SK-N-SH treated with all-trans-retinoic acid at 6 μM for 48 hours (cell line): ENCODE measurements around the gene DNAH11.

Experiments used
- ATAC-seq: fragments of 200-7000 bp; cut with Tn5 transposase; 3 replicates; pipeline ENCODE4 v1.9.1; 2020; ENCODE audit warnings: mild to moderate bottlenecking, moderate library complexity
- ARNTL ChIP-seq: fragments of 450-650 bp; formaldehyde crosslinking; IDR thresholded peaks from 2 replicates; pipeline ENCODE4 v1.5.0; 2020; ENCODE audit warnings: low read depth, mild to moderate bottlenecking, moderate library complexity, borderline replicate concordance
- BACH2 ChIP-seq: fragments of 250-450 bp; sonication (Bioruptor Pico); IDR thresholded peaks from 2 replicates; pipeline ENCODE4 v1.9.0; 2021; ENCODE audit warnings: mild to moderate bottlenecking, borderline replicate concordance
- CSDC2 ChIP-seq: fragments of 250-450 bp; sonication (Bioruptor Pico); IDR thresholded peaks from 2 replicates; pipeline ENCODE4 v1.5.0; 2020; ENCODE audit warnings: mild to moderate bottlenecking, moderate library complexity
- CSRNP3 ChIP-seq: fragments of 250-450 bp; sonication (Bioruptor Pico); IDR thresholded peaks from 2 replicates; pipeline ENCODE4 v1.5.1; 2021; ENCODE audit warnings: mild to moderate bottlenecking, moderate library complexity
- GLIS3 ChIP-seq: fragments of 250-450 bp; sonication (Bioruptor Pico); IDR thresholded peaks from 2 replicates; pipeline ENCODE4 v1.5.0; 2020; ENCODE audit warnings: mild to moderate bottlenecking, moderate library complexity
- ISL1 ChIP-seq: fragments of 250-450 bp; sonication (Bioruptor Pico); IDR thresholded peaks from 2 replicates; pipeline ENCODE4 v2.1.2; 2022; ENCODE audit warnings: mild to moderate bottlenecking, moderate library complexity
- OSR1 ChIP-seq: fragments of 250-450 bp; sonication (Bioruptor Pico); IDR thresholded peaks from 2 replicates; pipeline ENCODE4 v1.8.0; 2022; ENCODE audit warnings: moderate library complexity, mild to moderate bottlenecking, inconsistent platforms
- POU6F1 ChIP-seq: fragments of 250-450 bp; sonication (Bioruptor Pico); IDR thresholded peaks from 2 replicates; pipeline ENCODE4 v1.8.0; 2021; ENCODE audit warnings: low read depth, mild to moderate bottlenecking, moderate library complexity, borderline replicate concordance
- PPARA ChIP-seq: fragments of 250-450 bp; sonication (Bioruptor Pico); IDR thresholded peaks from 2 replicates; pipeline ENCODE4 v1.5.0; 2020; ENCODE audit warnings: mild to moderate bottlenecking, borderline replicate concordance
- RARB ChIP-seq: fragments of 250-450 bp; sonication (Bioruptor Pico); IDR thresholded peaks from 2 replicates; pipeline ENCODE4 v1.8.0; 2021; ENCODE audit warnings: mild to moderate bottlenecking, moderate library complexity
- SNAI2 ChIP-seq: fragments of 250-450 bp; sonication (Bioruptor Pico); IDR thresholded peaks from 2 replicates; pipeline ENCODE4 v1.5.0; 2020; ENCODE audit warnings: mild to moderate bottlenecking, moderate library complexity
- TCF4 ChIP-seq: fragments of 250-450 bp; sonication (Bioruptor Pico); IDR thresholded peaks from 2 replicates; pipeline ENCODE4 v1.8.0; 2021; ENCODE audit warnings: mild to moderate bottlenecking, moderate library complexity, borderline replicate concordance
- TOX ChIP-seq: fragments of 250-450 bp; sonication (Bioruptor Pico); IDR thresholded peaks from 2 replicates; pipeline ENCODE4 v1.8.0; 2021; ENCODE audit warnings: mild to moderate bottlenecking, moderate library complexity, borderline replicate concordance
- ZC3H10 ChIP-seq: fragments of 250-450 bp; sonication (Bioruptor Pico); IDR thresholded peaks from 2 replicates; pipeline ENCODE4 v1.5.1; 2021; ENCODE audit warnings: mild to moderate bottlenecking, moderate library complexity
- ZFP3 ChIP-seq: fragments of 250-450 bp; sonication (Bioruptor Pico); IDR thresholded peaks from 2 replicates; pipeline ENCODE4 v1.5.0; 2020; ENCODE audit warnings: mild to moderate bottlenecking, moderate library complexity
- ZNF565 ChIP-seq: fragments of 450-650 bp; formaldehyde crosslinking; conservative IDR thresholded peaks from 2 replicates; pipeline ENCODE4 v1.5.0; 2020; ENCODE audit warnings: low read depth, mild to moderate bottlenecking, moderate library complexity
- ZNF70 ChIP-seq: fragments of 450-650 bp; formaldehyde crosslinking; IDR thresholded peaks from 2 replicates; pipeline ENCODE4 v1.5.0; 2020; ENCODE audit warnings: mild to moderate bottlenecking, moderate library complexity
- TF ChIP-seq, protein P1 (sequence below): fragments of 250-450 bp; sonication (Bioruptor Pico); IDR thresholded peaks from 2 replicates; pipeline ENCODE4 v1.8.0; 2020; ENCODE audit warnings: mild to moderate bottlenecking, moderate library complexity, borderline replicate concordance
- TF ChIP-seq, protein P2 (sequence below): fragments of 250-450 bp; sonication (Bioruptor Pico); IDR thresholded peaks from 2 replicates; pipeline ENCODE4 v1.5.1; 2020; ENCODE audit warnings: low read depth, mild to moderate bottlenecking, moderate library complexity
- TF ChIP-seq, protein P3 (sequence below): fragments of 250-450 bp; sonication (Bioruptor Pico); IDR thresholded peaks from 2 replicates; pipeline ENCODE4 v1.5.0; 2020; ENCODE audit warnings: mild to moderate bottlenecking, moderate library complexity

The DNAH11 gene

DNA sequence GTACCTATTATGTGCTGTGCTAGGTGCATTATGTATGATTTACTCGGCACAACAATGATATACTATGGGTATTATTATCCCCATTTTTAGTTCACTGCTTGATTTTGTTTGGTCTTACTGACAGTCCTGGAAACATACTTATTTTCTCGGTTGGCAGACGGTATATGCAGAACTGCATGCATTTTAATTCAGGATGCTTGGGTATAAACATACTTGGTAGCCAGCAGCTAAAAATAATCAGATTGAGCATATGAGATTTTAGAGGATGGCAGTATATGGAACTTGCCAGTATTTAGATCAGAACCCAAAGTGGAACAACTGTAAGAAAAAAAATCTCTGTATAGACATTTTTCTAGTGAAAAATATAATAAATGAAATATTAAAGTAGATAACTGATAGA is 163.3 kb downstream of the DNAH11 start:
- ATAC-seq: no peak
- no peak for TF ChIP-seq BACH2 (CRISPR knock-in tag)
- no peak for TF ChIP-seq GLIS3 (CRISPR knock-in tag)

DNA sequence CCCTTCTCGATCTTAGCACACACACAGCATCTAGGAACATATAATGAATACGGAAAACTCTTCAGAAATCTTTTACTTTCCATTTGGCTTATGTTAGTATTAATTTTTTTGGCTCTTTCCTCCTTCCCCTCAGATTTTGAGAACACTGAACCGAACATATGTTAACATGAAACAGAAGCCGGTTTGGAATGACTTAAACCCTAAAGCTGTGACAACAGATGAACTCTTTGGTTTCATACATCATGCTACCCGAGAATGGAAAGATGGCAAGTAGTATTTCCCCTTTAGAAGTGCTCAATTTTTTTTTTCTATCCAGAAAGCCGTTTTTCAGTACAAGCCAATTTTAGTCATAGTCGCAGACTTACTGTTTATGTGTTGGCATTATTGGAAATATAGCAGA is 164.7 kb downstream of the DNAH11 start:
- no peak for ATAC-seq
- no peak for TF ChIP-seq ISL1 (CRISPR knock-in tag)
- no peak for TF ChIP-seq BACH2 (CRISPR knock-in tag)
- no peak for TF ChIP-seq ZNF70 (CRISPR knock-in tag)
- TF ChIP-seq, protein P1, sequence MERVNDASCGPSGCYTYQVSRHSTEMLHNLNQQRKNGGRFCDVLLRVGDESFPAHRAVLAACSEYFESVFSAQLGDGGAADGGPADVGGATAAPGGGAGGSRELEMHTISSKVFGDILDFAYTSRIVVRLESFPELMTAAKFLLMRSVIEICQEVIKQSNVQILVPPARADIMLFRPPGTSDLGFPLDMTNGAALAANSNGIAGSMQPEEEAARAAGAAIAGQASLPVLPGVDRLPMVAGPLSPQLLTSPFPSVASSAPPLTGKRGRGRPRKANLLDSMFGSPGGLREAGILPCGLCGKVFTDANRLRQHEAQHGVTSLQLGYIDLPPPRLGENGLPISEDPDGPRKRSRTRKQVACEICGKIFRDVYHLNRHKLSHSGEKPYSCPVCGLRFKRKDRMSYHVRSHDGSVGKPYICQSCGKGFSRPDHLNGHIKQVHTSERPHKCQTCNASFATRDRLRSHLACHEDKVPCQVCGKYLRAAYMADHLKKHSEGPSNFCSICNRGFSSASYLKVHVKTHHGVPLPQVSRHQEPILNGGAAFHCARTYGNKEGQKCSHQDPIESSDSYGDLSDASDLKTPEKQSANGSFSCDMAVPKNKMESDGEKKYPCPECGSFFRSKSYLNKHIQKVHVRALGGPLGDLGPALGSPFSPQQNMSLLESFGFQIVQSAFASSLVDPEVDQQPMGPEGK (CRISPR knock-in tag): no peak
- no peak for TF ChIP-seq CSRNP3 (CRISPR knock-in tag)
- no peak for TF ChIP-seq RARB
- TF ChIP-seq, protein P2, sequence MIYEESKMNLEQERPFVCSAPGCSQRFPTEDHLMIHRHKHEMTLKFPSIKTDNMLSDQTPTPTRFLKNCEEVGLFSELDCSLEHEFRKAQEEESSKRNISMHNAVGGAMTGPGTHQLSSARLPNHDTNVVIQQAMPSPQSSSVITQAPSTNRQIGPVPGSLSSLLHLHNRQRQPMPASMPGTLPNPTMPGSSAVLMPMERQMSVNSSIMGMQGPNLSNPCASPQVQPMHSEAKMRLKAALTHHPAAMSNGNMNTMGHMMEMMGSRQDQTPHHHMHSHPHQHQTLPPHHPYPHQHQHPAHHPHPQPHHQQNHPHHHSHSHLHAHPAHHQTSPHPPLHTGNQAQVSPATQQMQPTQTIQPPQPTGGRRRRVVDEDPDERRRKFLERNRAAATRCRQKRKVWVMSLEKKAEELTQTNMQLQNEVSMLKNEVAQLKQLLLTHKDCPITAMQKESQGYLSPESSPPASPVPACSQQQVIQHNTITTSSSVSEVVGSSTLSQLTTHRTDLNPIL: no peak
- no peak for TF ChIP-seq ARNTL (CRISPR knock-in tag)
- TF ChIP-seq ZFP3 (CRISPR knock-in tag): no peak
- TF ChIP-seq SNAI2 (CRISPR knock-in tag): no peak
- no peak for TF ChIP-seq OSR1 (CRISPR knock-in tag)
- TF ChIP-seq ZC3H10: no peak
- TF ChIP-seq, all 23 proteins: peak for 0

- TF ChIP-seq ZNF70 (CRISPR knock-in tag): no peak
- no peak for TF ChIP-seq SNAI2 (CRISPR knock-in tag)
- TF ChIP-seq CSDC2: no peak
- no peak for TF ChIP-seq TOX (CRISPR knock-in tag)
- TF ChIP-seq ARNTL (CRISPR knock-in tag): no peak
- TF ChIP-seq CSRNP3 (CRISPR knock-in tag): no peak
- TF ChIP-seq OSR1 (CRISPR knock-in tag): no peak
- ATAC-seq: no peak
Measured at GRCh38 chr7:21708096-21708495, 165.3 kb downstream of the DNAH11 start.

GRCh38 chr7:21717323-21717722 is 174.5 kb downstream of the DNAH11 start:
- no peak for ATAC-seq
- TF ChIP-seq BACH2 (CRISPR knock-in tag) (no peak), GLIS3 (CRISPR knock-in tag) (no peak), ARNTL (CRISPR knock-in tag) (no peak), TOX (CRISPR knock-in tag) (no peak)
- TF ChIP-seq, protein P2: no peak

DNA sequence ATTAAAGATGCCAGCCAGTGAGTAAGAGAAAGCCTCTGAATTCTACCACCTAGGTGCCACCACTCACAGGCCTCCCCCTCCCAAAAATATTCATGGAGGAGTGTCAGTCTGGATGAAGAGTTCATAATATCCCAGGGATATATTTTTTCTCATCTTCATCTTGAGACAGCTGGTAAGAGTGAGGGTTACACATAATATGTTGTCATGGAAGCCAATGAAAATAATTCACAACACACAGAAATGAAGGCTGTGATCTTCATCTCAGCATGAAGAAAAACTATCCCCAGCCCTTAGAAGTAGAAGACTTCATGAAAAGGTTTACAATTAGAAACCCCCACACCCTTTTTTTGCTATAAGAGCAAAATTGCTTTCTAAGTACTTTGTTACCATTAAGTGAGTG is 175.6 kb downstream of the DNAH11 start:
- ATAC-seq: no peak
- TF ChIP-seq BACH2 (CRISPR knock-in tag) (no peak), TCF4 (CRISPR knock-in tag) (no peak), ZC3H10 (no peak), PPARA (no peak), ZNF565 (CRISPR knock-in tag) (no peak), POU6F1 (no peak), SNAI2 (CRISPR knock-in tag) (no peak)
- TF ChIP-seq, protein P3, sequence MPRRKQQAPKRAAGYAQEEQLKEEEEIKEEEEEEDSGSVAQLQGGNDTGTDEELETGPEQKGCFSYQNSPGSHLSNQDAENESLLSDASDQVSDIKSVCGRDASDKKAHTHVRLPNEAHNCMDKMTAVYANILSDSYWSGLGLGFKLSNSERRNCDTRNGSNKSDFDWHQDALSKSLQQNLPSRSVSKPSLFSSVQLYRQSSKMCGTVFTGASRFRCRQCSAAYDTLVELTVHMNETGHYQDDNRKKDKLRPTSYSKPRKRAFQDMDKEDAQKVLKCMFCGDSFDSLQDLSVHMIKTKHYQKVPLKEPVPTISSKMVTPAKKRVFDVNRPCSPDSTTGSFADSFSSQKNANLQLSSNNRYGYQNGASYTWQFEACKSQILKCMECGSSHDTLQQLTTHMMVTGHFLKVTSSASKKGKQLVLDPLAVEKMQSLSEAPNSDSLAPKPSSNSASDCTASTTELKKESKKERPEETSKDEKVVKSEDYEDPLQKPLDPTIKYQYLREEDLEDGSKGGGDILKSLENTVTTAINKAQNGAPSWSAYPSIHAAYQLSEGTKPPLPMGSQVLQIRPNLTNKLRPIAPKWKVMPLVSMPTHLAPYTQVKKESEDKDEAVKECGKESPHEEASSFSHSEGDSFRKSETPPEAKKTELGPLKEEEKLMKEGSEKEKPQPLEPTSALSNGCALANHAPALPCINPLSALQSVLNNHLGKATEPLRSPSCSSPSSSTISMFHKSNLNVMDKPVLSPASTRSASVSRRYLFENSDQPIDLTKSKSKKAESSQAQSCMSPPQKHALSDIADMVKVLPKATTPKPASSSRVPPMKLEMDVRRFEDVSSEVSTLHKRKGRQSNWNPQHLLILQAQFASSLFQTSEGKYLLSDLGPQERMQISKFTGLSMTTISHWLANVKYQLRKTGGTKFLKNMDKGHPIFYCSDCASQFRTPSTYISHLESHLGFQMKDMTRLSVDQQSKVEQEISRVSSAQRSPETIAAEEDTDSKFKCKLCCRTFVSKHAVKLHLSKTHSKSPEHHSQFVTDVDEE (CRISPR knock-in tag): no peak
- TF ChIP-seq, protein P2: no peak
